Ovary (tissue), 3 donors: Measurements from ENCODE around the gene TCERG1L.

Experiments
- EP300 ChIP-seq: sonication (generic); formaldehyde crosslinking; IDR thresholded peaks from one replicate; pipeline ENCODE4 v1.6.1; 2017; ENCODE audit warnings: antibody characterized with exemption
- POLR2A ChIP-seq: fragments of 450-650 bp; IDR thresholded peaks from one replicate; pipeline ENCODE4 v1.6.1; 2017; ENCODE audit warnings: antibody characterized with exemption, mild to moderate bottlenecking, moderate library complexity
- TF ChIP-seq, protein P1 (sequence below), 3 donors: fragments of 450-650 bp in 2 of 3; fragments of 200-600 bp in 1 of 3; IDR thresholded peaks; one replicate each; pipeline versions ENCODE4 v1.5.1 to v1.8.0; 2016 to 2022; ENCODE audit warnings: antibody characterized with exemption in 3 of 3, mild to moderate bottlenecking in 1 of 3
- donor health status: DM: no; HTN: no; CAD: no.

DNA sequence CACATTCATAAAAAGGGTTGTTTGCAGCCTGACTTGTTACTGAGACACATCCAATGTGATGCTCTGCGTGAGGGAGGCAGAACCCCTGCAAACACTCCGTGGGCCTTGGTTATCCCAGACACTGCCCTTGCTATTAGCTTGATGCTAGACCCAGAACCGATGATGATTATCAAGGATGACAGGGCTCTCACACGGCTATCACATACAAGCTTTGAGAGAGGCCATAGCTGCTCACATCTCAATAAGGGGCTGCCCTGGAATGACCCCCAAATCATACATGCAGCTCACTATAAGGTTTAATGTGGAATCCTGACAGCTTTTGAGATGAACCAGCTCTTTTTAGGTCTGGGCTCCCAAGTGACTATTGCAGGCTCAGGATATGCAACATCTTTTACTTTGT lies 44.4 kb upstream of the TCERG1L start:
- TF ChIP-seq POLR2A (no peak), EP300 (no peak)
- TF ChIP-seq, protein P1, sequence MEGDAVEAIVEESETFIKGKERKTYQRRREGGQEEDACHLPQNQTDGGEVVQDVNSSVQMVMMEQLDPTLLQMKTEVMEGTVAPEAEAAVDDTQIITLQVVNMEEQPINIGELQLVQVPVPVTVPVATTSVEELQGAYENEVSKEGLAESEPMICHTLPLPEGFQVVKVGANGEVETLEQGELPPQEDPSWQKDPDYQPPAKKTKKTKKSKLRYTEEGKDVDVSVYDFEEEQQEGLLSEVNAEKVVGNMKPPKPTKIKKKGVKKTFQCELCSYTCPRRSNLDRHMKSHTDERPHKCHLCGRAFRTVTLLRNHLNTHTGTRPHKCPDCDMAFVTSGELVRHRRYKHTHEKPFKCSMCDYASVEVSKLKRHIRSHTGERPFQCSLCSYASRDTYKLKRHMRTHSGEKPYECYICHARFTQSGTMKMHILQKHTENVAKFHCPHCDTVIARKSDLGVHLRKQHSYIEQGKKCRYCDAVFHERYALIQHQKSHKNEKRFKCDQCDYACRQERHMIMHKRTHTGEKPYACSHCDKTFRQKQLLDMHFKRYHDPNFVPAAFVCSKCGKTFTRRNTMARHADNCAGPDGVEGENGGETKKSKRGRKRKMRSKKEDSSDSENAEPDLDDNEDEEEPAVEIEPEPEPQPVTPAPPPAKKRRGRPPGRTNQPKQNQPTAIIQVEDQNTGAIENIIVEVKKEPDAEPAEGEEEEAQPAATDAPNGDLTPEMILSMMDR (IDR thresholded peaks at IDR 0.05) = no peak
